Activated gamma-delta T cell treated with anti-CD3 and anti-CD28 coated beads, Interleukin-2, amount 50 U/mL, for 16 hours (primary cell): ENCODE measurements around the gene RPS18.

Experiments
- DNase-seq: peaks from one replicate; pipeline ENCODE4 v3.0.0-alpha.2; 2020; ENCODE audit warnings: low read depth

Gene RPS18

GRCh38 chr6:33314943-33315792, 43.3 kb downstream of the RPS18 start:
- no peak for DNase-seq

GRCh38 chr6:33315793-33316602, 44.1 kb downstream of the RPS18 start:
- no peak for DNase-seq

- no peak for DNase-seq
These were observed 44.9 kb downstream of the RPS18 start for GRCh38 chr6:33316603-33317418.

- no peak for DNase-seq
These were observed 45.5 kb downstream of the RPS18 start for GRCh38 chr6:33317419-33317668.

GRCh38 chr6:33317669-33318425, 46.0 kb downstream of the RPS18 start, which contains the start of gene ZBTB22:
TSS of gene ZBTB22 (minus strand) at chr6:33317744. CDS start at chr6:33316916, 828 bp downstream.
- DNase-seq: peak; percentile 92

GRCh38 chr6:33318426-33319073, 46.7 kb downstream of the RPS18 start:
- no peak for DNase-seq

- no peak for DNase-seq
These were observed 48.1 kb downstream of the RPS18 start for GRCh38 chr6:33319939-33320314.

GRCh38 chr6:33320315-33321181, 48.7 kb downstream of the RPS18 start:
- no peak for DNase-seq

- DNase-seq: no peak
These were observed 49.4 kb downstream of the RPS18 start for GRCh38 chr6:33321227-33321626.

GRCh38 chr6:33323623-33323948, 51.7 kb downstream of the RPS18 start:
- no peak for DNase-seq

- no peak for DNase-seq
These were observed 52.2 kb downstream of the RPS18 start for GRCh38 chr6:33324125-33324524.
